ENCODE data around the gene KRTAP6-1.

Gene KRTAP6-1

GRCh38 chr21:30625449-30626165, 11.9 kb upstream of the KRTAP6-1 start:
- Histone ChIP-seq H4K91ac (ENCODE audit: low read depth, low read length, poor library complexity) (no peak overlapping the region), H3K4me1 (ENCODE audit: control insufficient read depth in 2 of 2, insufficient read depth in 1 of 2, low read depth in 1 of 2, low read length in 2 of 2) (no peaks in the 10 kb centered on the region), H2BK120ac (ENCODE audit: low read depth, low read length) (no peak overlapping the region), H3K27ac (replicated peaks; ENCODE audit: low read length) (no peak overlapping the region), H2AK5ac (ENCODE audit: low read depth, low read length) (no peak overlapping the region), H3K23ac (ENCODE audit: low read depth, low read length, poor library complexity) (no peak overlapping the region), H3K9me3 (replicated peaks in 1 of 2; ENCODE audit: control insufficient read depth in 2 of 2, insufficient read depth in 1 of 2, low read depth in 1 of 2, low read length in 2 of 2) (peaks cover 0 to 2% of the 10 kb centered on the region in 2 donors), H3K36me3 (replicated peaks in 1 of 2; ENCODE audit: control insufficient read depth in 2 of 2, insufficient read depth in 2 of 2, low read length in 2 of 2) (no peaks in the 10 kb centered on the region), H2BK15ac (ENCODE audit: low read length) (no peak overlapping the region), H3K4me2 (ENCODE audit: insufficient read depth, low read length, poor library complexity, severe bottlenecking) (no peak overlapping the region), H3K18ac (ENCODE audit: low read length) (no peak overlapping the region), H2BK12ac (ENCODE audit: low read length) (no peak overlapping the region), H3K79me1 (ENCODE audit: low read depth, low read length) (no peaks in the 10 kb centered on the region), H3K4ac (ENCODE audit: low read length) (no peak overlapping the region), H2BK5ac (ENCODE audit: low read length) (no peak overlapping the region), H4K8ac (ENCODE audit: low read depth, low read length) (no peak overlapping the region), H3K9ac (ENCODE audit: low read depth, low read length, poor library complexity) (no peak overlapping the region), H2AFZ (ENCODE audit: low read length) (no peak overlapping the region), H3K27me3 (ENCODE audit: control insufficient read depth in 3 of 3, insufficient read depth in 3 of 3, low read depth in 1 of 3, low read length in 3 of 3) (no peaks in the 10 kb centered on the region), H3K14ac (ENCODE audit: low read length) (no peak overlapping the region), H3K4me3 (ENCODE audit: low read length in 2 of 2) (no peak overlapping the region)
- WGBS, 2 donors (ENCODE audit: extremely low coverage in 2 of 2, insufficient read length in 2 of 2, insufficient replicate concordance in 1 of 2): no CpG with 5 or more reads among the region's 4 CpGs
- no peak for DNase-seq (ENCODE audit: low spot score)

GRCh38 chr21:30623362-30623761, 9.6 kb upstream of the KRTAP6-1 start:
- Histone ChIP-seq H3K23ac (ENCODE audit: low read depth, low read length, poor library complexity) (no peak overlapping the region), H3K27me3 (ENCODE audit: control insufficient read depth in 3 of 3, insufficient read depth in 3 of 3, low read depth in 1 of 3, low read length in 3 of 3) (no peaks in the 10 kb centered on the region), H2AK5ac (ENCODE audit: low read depth, low read length) (no peak overlapping the region), H2BK15ac (ENCODE audit: low read length) (no peak overlapping the region), H2BK5ac (ENCODE audit: low read length) (no peak overlapping the region), H3K27ac (replicated peaks; ENCODE audit: low read length) (no peak overlapping the region), H3K79me1 (ENCODE audit: low read depth, low read length) (no peaks in the 10 kb centered on the region), H3K4me3 (ENCODE audit: low read length in 2 of 2) (peak overlapping the region in 1 of 2 donors; percentile 36), H2AFZ (ENCODE audit: low read length) (no peak overlapping the region), H4K91ac (ENCODE audit: low read depth, low read length, poor library complexity) (no peak overlapping the region), H4K8ac (ENCODE audit: low read depth, low read length) (no peak overlapping the region), H3K18ac (ENCODE audit: low read length) (no peak overlapping the region), H3K4me2 (ENCODE audit: insufficient read depth, low read length, poor library complexity, severe bottlenecking) (no peak overlapping the region), H3K36me3 (replicated peaks in 1 of 2; ENCODE audit: control insufficient read depth in 2 of 2, insufficient read depth in 2 of 2, low read length in 2 of 2) (no peaks in the 10 kb centered on the region), H2BK120ac (ENCODE audit: low read depth, low read length) (no peak overlapping the region), H3K9ac (ENCODE audit: low read depth, low read length, poor library complexity) (no peak overlapping the region), H2BK12ac (ENCODE audit: low read length) (no peak overlapping the region), H3K4ac (ENCODE audit: low read length) (no peak overlapping the region), H3K14ac (ENCODE audit: low read length) (no peak overlapping the region), H3K4me1 (ENCODE audit: control insufficient read depth in 2 of 2, insufficient read depth in 1 of 2, low read depth in 1 of 2, low read length in 2 of 2) (no peaks in the 10 kb centered on the region), H3K9me3 (replicated peaks in 1 of 2; ENCODE audit: control insufficient read depth in 2 of 2, insufficient read depth in 1 of 2, low read depth in 1 of 2, low read length in 2 of 2) (peaks cover 0 to 2% of the 10 kb centered on the region in 2 donors)
- WGBS, 2 donors (ENCODE audit: extremely low coverage in 2 of 2, insufficient read length in 2 of 2, insufficient replicate concordance in 1 of 2): no CpG with 5 or more reads among the region's 3 CpGs
- DNase-seq (ENCODE audit: low spot score): no peak

DNA sequence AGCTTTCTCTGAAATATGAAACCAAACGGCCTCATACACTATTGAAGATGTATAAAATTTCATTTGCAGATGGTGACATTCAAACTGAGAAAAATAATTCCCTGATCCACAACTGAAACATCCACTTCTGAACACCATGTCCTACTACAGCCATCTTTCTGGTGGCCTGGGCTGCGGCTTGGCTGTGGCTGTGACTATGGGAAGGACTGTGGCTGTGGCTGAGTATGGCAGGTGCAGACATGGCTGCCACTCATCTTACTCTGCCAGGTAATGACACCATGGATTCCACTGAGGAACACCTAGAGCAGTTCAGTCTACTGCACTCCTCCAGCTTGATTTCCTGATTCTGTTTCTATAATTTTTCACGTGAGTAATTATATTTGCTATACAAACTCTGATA, 6.8 kb upstream of the KRTAP6-1 start, which contains the start of gene KRTAP20-4:
Gene KRTAP20-4, plus strand, starts transcription at position 106 of the 400 bp plus-strand sequence.
- no peak within 1 kb of the TSS for H2BK15ac ChIP-seq (ENCODE audit: low read length)
- H3K14ac ChIP-seq (ENCODE audit: low read length): no peak within 1 kb of the TSS
- H3K4me1 ChIP-seq (ENCODE audit: control insufficient read depth in 2 of 2, insufficient read depth in 1 of 2, low read depth in 1 of 2, low read length in 2 of 2): no peaks in the 10 kb centered on the region
- H3K9me3 ChIP-seq (replicated peaks in 1 of 2; ENCODE audit: control insufficient read depth in 2 of 2, insufficient read depth in 1 of 2, low read depth in 1 of 2, low read length in 2 of 2): peaks cover 0 to 2% of the 10 kb centered on the region in 2 donors
- WGBS, 2 donors (ENCODE audit: extremely low coverage in 2 of 2, insufficient read length in 2 of 2, insufficient replicate concordance in 1 of 2): no CpG with 5 or more reads among the region's 3 CpGs
- no peaks in the 10 kb centered on the region for H3K36me3 ChIP-seq (replicated peaks in 1 of 2; ENCODE audit: control insufficient read depth in 2 of 2, insufficient read depth in 2 of 2, low read length in 2 of 2)
- H3K9ac ChIP-seq (ENCODE audit: low read depth, low read length, poor library complexity): no peak within 1 kb of the TSS
- no peak within 1 kb of the TSS for H3K4ac ChIP-seq (ENCODE audit: low read length)
- H2BK120ac ChIP-seq (ENCODE audit: low read depth, low read length): no peak within 1 kb of the TSS
- no peak within 1 kb of the TSS for H2BK12ac ChIP-seq (ENCODE audit: low read length)
- H3K23ac ChIP-seq (ENCODE audit: low read depth, low read length, poor library complexity): no peak within 1 kb of the TSS
- H3K79me1 ChIP-seq (ENCODE audit: low read depth, low read length): no peaks in the 10 kb centered on the region
- no peak within 1 kb of the TSS for H3K4me2 ChIP-seq (ENCODE audit: insufficient read depth, low read length, poor library complexity, severe bottlenecking)
- no peak within 1 kb of the TSS for H2AFZ ChIP-seq (ENCODE audit: low read length)
- H4K8ac ChIP-seq (ENCODE audit: low read depth, low read length): no peak within 1 kb of the TSS
- no peak within 1 kb of the TSS for H2BK5ac ChIP-seq (ENCODE audit: low read length)
- H3K27ac ChIP-seq (replicated peaks; ENCODE audit: low read length): no peak within 1 kb of the TSS
- H3K18ac ChIP-seq (ENCODE audit: low read length): no peak within 1 kb of the TSS
- DNase-seq (ENCODE audit: low spot score): no peak
- H3K27me3 ChIP-seq (ENCODE audit: control insufficient read depth in 3 of 3, insufficient read depth in 3 of 3, low read depth in 1 of 3, low read length in 3 of 3): no peaks in the 10 kb centered on the region
- H3K4me3 ChIP-seq (ENCODE audit: low read length in 2 of 2): no peak within 1 kb of the TSS
- no peak within 1 kb of the TSS for H4K91ac ChIP-seq (ENCODE audit: low read depth, low read length, poor library complexity)
- no peak within 1 kb of the TSS for H2AK5ac ChIP-seq (ENCODE audit: low read depth, low read length)

- DNase-seq (ENCODE audit: low spot score): no peak
- no peak overlapping the region for H3K14ac ChIP-seq (ENCODE audit: low read length)
- H2BK15ac ChIP-seq (ENCODE audit: low read length): no peak overlapping the region
- no peak overlapping the region for H2AFZ ChIP-seq (ENCODE audit: low read length)
- no peaks in the 10 kb centered on the region for H3K4me1 ChIP-seq (ENCODE audit: control insufficient read depth in 2 of 2, insufficient read depth in 1 of 2, low read depth in 1 of 2, low read length in 2 of 2)
- no peak overlapping the region for H4K91ac ChIP-seq (ENCODE audit: low read depth, low read length, poor library complexity)
- no peak overlapping the region for H2BK12ac ChIP-seq (ENCODE audit: low read length)
- H2BK5ac ChIP-seq (ENCODE audit: low read length): no peak overlapping the region
- no peak overlapping the region for H2AK5ac ChIP-seq (ENCODE audit: low read depth, low read length)
- H3K4ac ChIP-seq (ENCODE audit: low read length): no peak overlapping the region
- no peak overlapping the region for H3K23ac ChIP-seq (ENCODE audit: low read depth, low read length, poor library complexity)
- H3K4me3 ChIP-seq (ENCODE audit: low read length in 2 of 2): no peak overlapping the region
- H3K18ac ChIP-seq (ENCODE audit: low read length): no peak overlapping the region
- no peaks in the 10 kb centered on the region for H3K9me3 ChIP-seq (replicated peaks in 1 of 2; ENCODE audit: control insufficient read depth in 2 of 2, insufficient read depth in 1 of 2, low read depth in 1 of 2, low read length in 2 of 2)
- no peak overlapping the region for H3K27ac ChIP-seq (replicated peaks; ENCODE audit: low read length)
- no peak overlapping the region for H3K9ac ChIP-seq (ENCODE audit: low read depth, low read length, poor library complexity)
- no peak overlapping the region for H4K8ac ChIP-seq (ENCODE audit: low read depth, low read length)
- H3K79me1 ChIP-seq (ENCODE audit: low read depth, low read length): no peaks in the 10 kb centered on the region
- H3K4me2 ChIP-seq (ENCODE audit: insufficient read depth, low read length, poor library complexity, severe bottlenecking): no peak overlapping the region
- H3K36me3 ChIP-seq (replicated peaks in 1 of 2; ENCODE audit: control insufficient read depth in 2 of 2, insufficient read depth in 2 of 2, low read length in 2 of 2): no peaks in the 10 kb centered on the region
- H2BK120ac ChIP-seq (ENCODE audit: low read depth, low read length): no peak overlapping the region
- H3K27me3 ChIP-seq (ENCODE audit: control insufficient read depth in 3 of 3, insufficient read depth in 3 of 3, low read depth in 1 of 3, low read length in 3 of 3): no peaks in the 10 kb centered on the region
Measured at GRCh38 chr21:30620080-30620479, 6.3 kb upstream of the KRTAP6-1 start.
